ACC112 (cell line): ENCODE results near the gene STXBP4.

Experiments used
- H2AFZ ChIP-seq: fragments of 200-600 bp; sonication (generic); one replicate; pipeline ENCODE4 v1.6.0; 2017; ENCODE audit warnings: antibody characterized with exemption, low read length; ENCODE audit not compliant: unreplicated experiment
- H3K27ac ChIP-seq: fragments of 200-600 bp; sonication (generic); 2 replicates; pipeline ENCODE4 v1.5.1; 2014; ENCODE audit warnings: low read depth, mild to moderate bottlenecking, antibody characterized with exemption, low read length, moderate library complexity
- H3K27me3 ChIP-seq: fragments of 200-600 bp; sonication (generic); 2 replicates; pipeline ENCODE4 v1.6.1; 2014; ENCODE audit warnings: mild to moderate bottlenecking, antibody characterized with exemption, low read length, moderate library complexity, mixed read lengths; ENCODE audit not compliant: insufficient read depth
- H3K36me3 ChIP-seq: fragments of 200-600 bp; sonication (generic); 2 replicates; pipeline ENCODE4 v1.6.1; 2016; ENCODE audit warnings: mild to moderate bottlenecking, antibody characterized with exemption, low read length, moderate library complexity, mixed read lengths; ENCODE audit not compliant: insufficient read depth
- H3K4me1 ChIP-seq: fragments of 200-600 bp; sonication (generic); one replicate; pipeline ENCODE4 v1.6.1; 2016; ENCODE audit warnings: low read length, mixed read lengths; ENCODE audit not compliant: insufficient read depth, unreplicated experiment, control insufficient read depth
- H3K4me3 ChIP-seq: fragments of 200-600 bp; sonication (generic); 2 replicates; pipeline ENCODE4 v1.5.1; 2014; ENCODE audit warnings: mild to moderate bottlenecking, low read depth, low read length
- H3K79me2 ChIP-seq: fragments of 200-600 bp; sonication (generic); one replicate; pipeline ENCODE4 v1.6.0; 2016; ENCODE audit warnings: low read length; ENCODE audit not compliant: control insufficient read depth, unreplicated experiment, insufficient read depth

STXBP4 gene

DNA sequence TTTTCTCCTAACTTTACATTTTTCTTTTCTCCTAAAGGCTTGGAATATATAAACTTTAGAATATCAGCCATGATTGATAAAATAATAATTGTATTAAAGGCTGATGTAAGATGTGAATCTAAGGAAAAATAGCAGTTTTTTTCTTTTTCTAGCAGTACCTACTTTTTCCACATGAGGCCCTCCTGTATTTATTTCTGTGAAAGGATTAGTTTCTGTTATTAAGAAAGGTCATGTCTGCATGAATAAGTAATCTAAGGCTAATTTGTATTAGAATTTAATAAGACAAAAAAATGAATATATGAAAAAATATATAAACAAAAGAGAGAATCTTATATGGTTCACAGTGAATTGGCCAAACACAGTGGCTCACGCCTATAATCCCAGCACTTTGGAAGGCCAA is 85.3 kb downstream of the STXBP4 start:
- Histone ChIP-seq H3K4me3 (no peak overlapping the region), H3K4me1 (no peaks in the 10 kb centered on the region)

GRCh38 chr17:55054429-55054828 is 85.9 kb downstream of the STXBP4 start:
- no peaks in the 10 kb centered on the region for H3K79me2 ChIP-seq
- H2AFZ ChIP-seq, result no peak overlapping the region
- no peaks in the 10 kb centered on the region for H3K4me1 ChIP-seq
- H3K4me3 ChIP-seq, result no peak overlapping the region
- H3K36me3 ChIP-seq, result no peaks in the 10 kb centered on the region
- no peaks in the 10 kb centered on the region for H3K27me3 ChIP-seq
- no peak overlapping the region for H3K27ac ChIP-seq

More for the DNA sequence above, 85.3 kb downstream of the STXBP4 start:
- Histone ChIP-seq H3K36me3 (no peaks in the 10 kb centered on the region), H3K79me2 (no peaks in the 10 kb centered on the region), H3K27ac (no peak overlapping the region), H3K27me3 (no peaks in the 10 kb centered on the region), H2AFZ (no peak overlapping the region)

DNA sequence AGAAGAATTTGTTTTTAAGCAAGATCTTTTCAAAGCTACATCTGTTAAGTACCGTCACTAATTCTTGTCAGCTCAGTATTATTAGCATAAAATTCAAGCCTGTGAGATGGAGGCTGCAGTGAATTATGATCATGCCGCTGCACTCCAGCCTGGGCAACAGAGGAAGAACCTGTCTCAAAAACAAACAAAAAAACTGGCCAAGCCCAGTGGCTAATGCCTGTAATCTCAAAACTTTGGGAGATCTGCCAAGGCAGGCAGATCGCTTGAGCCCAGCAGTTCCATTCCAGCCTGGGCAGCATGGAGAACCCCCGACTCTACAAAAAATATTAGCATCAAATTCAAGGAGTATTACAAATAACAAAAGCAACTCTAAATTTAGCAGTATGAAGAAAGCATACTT is 88.0 kb downstream of the STXBP4 start:
- H3K27ac ChIP-seq, result no peak overlapping the region
- H3K4me1 ChIP-seq, result no peaks in the 10 kb centered on the region

DNA sequence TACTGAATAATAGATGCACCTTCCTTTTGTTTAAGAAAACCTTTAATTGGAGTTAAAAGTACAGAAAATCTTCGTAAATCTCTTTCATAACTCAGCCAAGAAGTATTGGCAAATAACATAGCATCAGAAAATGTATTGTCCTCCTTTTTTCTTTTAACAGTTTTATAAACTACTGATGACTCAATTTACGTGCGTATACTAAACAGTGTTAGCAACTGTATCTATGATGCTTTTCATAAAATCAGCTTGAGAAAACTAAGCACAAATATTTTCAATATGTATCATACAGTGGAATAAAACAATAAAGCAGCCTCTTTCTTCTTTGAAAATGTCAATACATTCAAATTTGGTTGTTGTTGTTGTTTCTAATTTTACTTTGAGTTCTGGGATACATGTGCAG is 88.6 kb downstream of the STXBP4 start:
- Histone ChIP-seq H3K79me2 (no peaks in the 10 kb centered on the region), H3K36me3 (no peaks in the 10 kb centered on the region), H3K4me1 (no peaks in the 10 kb centered on the region), H3K27ac (no peak overlapping the region), H3K27me3 (no peaks in the 10 kb centered on the region), H2AFZ (no peak overlapping the region), H3K4me3 (no peak overlapping the region)

More for the DNA sequence above, 88.0 kb downstream of the STXBP4 start:
- Histone ChIP-seq H3K79me2 (no peaks in the 10 kb centered on the region), H3K27me3 (no peaks in the 10 kb centered on the region), H3K36me3 (no peaks in the 10 kb centered on the region), H3K4me3 (no peak overlapping the region), H2AFZ (no peak overlapping the region)

- H2AFZ ChIP-seq, result no peak overlapping the region
- no peaks in the 10 kb centered on the region for H3K27me3 ChIP-seq
Measured at GRCh38 chr17:55059724-55060123, 91.2 kb downstream of the STXBP4 start.

DNA sequence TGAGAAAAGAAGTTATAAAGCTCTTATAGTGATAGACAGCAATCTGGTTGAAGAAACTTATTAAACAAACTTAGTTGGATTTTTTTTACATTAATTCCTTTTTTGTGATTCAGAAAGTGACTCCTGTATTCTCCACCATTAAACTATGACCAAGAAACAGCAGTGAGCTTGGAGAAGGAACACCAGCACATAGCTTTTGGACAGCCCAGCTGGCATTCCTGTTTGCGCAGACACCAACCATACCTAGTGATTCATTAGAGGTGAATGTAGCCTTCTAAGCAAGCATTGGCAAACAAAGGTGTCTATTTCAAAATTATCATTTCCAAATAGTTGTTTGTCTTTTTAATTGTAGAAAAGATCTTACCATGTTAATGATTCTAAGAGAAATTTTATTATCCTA is 94.4 kb downstream of the STXBP4 start:
- H3K36me3 ChIP-seq, result no peaks in the 10 kb centered on the region
- no peak overlapping the region for H3K4me3 ChIP-seq
- no peaks in the 10 kb centered on the region for H3K4me1 ChIP-seq
- H3K27me3 ChIP-seq, result no peaks in the 10 kb centered on the region
- no peaks in the 10 kb centered on the region for H3K79me2 ChIP-seq
- no peak overlapping the region for H2AFZ ChIP-seq
- H3K27ac ChIP-seq, result no peak overlapping the region

More at GRCh38 chr17:55059724-55060123, 91.2 kb downstream of the STXBP4 start:
- no peaks in the 10 kb centered on the region for H3K4me1 ChIP-seq
- H3K27ac ChIP-seq, result no peak overlapping the region
- no peaks in the 10 kb centered on the region for H3K36me3 ChIP-seq
- no peaks in the 10 kb centered on the region for H3K79me2 ChIP-seq
- H3K4me3 ChIP-seq, result no peak overlapping the region

- H2AFZ ChIP-seq, result no peak overlapping the region
- no peaks in the 10 kb centered on the region for H3K79me2 ChIP-seq
- H3K36me3 ChIP-seq, result no peaks in the 10 kb centered on the region
- no peaks in the 10 kb centered on the region for H3K27me3 ChIP-seq
- H3K4me1 ChIP-seq, result no peaks in the 10 kb centered on the region
- H3K27ac ChIP-seq, result no peak overlapping the region
- no peak overlapping the region for H3K4me3 ChIP-seq
Measured at GRCh38 chr17:55063885-55064874, 95.6 kb downstream of the STXBP4 start.

- no peak overlapping the region for H3K4me3 ChIP-seq
- no peaks in the 10 kb centered on the region for H3K4me1 ChIP-seq
- H3K36me3 ChIP-seq, result no peaks in the 10 kb centered on the region
- H3K79me2 ChIP-seq, result no peaks in the 10 kb centered on the region
- H3K27ac ChIP-seq, result no peak overlapping the region
- no peak overlapping the region for H2AFZ ChIP-seq
- H3K27me3 ChIP-seq, result no peaks in the 10 kb centered on the region
Measured at GRCh38 chr17:55067697-55068439, 99.3 kb downstream of the STXBP4 start.

GRCh38 chr17:55068862-55069811 is 100.6 kb downstream of the STXBP4 start:
- no peaks in the 10 kb centered on the region for H3K79me2 ChIP-seq

GRCh38 chr17:55069983-55070529 is 101.5 kb downstream of the STXBP4 start:
- Histone ChIP-seq H3K4me1 (no peaks in the 10 kb centered on the region), H3K27ac (no peak overlapping the region)

More at GRCh38 chr17:55068862-55069811, 100.6 kb downstream of the STXBP4 start:
- Histone ChIP-seq H3K4me3 (no peak overlapping the region), H3K36me3 (no peaks in the 10 kb centered on the region; the same call in 1 of the 2 replicates), H3K27me3 (no peaks in the 10 kb centered on the region), H3K4me1 (no peaks in the 10 kb centered on the region), H2AFZ (no peak overlapping the region), H3K27ac (no peak overlapping the region)

More at GRCh38 chr17:55069983-55070529, 101.5 kb downstream of the STXBP4 start:
- Histone ChIP-seq H3K36me3 (no peaks in the 10 kb centered on the region; the same call in 1 of the 2 replicates), H3K27me3 (no peaks in the 10 kb centered on the region), H2AFZ (no peak overlapping the region), H3K79me2 (no peaks in the 10 kb centered on the region), H3K4me3 (no peak overlapping the region)
